A673 (cell line): ENCODE measurements around the gene MRFAP1.

ENCODE experiments used
- CTCF ChIP-seq: fragments of 300-800, 200-600 bp; sonication (generic); conservative IDR thresholded peaks from 2 replicates; pipeline ENCODE4 v1.5.1; 2017; ENCODE audit warnings: low read depth, mild to moderate bottlenecking, antibody characterized with exemption, low read length, moderate library complexity, mixed read lengths
- EZH2 ChIP-seq: fragments of 200-600 bp; sonication (generic); IDR thresholded peaks from 2 replicates; pipeline ENCODE4 v1.6.1; 2017; ENCODE audit warnings: borderline replicate concordance, low read depth, mild to moderate bottlenecking, mixed read lengths, antibody characterized with exemption, low read length; ENCODE audit not compliant: poor library complexity, severe bottlenecking

- TF ChIP-seq CTCF (no peak), EZH2 (no peak)
Observed at GRCh38 chr4:6647582-6648230, 7.2 kb downstream of the MRFAP1 start.
